Body of pancreas (tissue), 4 donors: ENCODE measurements around the gene MEIS3. TPM values are rescaled to one million over a fixed set of nuclear protein-coding genes. Genes with fewer than 3 reads are reported as not detected.
"Not testable (repeated sequence)": the region's sequence is repeated elsewhere in the genome, so short reads cannot be mapped to it uniquely, and the experiment has no call there.

Experiments
- ATAC-seq: fragments of 150-250 bp; one replicate; pipeline ENCODE4 v1.9.1; 2016
- DNase-seq, 4 donors: peaks; one replicate each; pipeline ENCODE4 v3.0.0-alpha.2; 2019
- H3K27ac ChIP-seq, 4 donors: fragments of 200-600 bp; sonication (generic); 1 replicate in 3 of 4; 2 replicates in 1 of 4; pipeline versions ENCODE4 v1.5.1 to v1.6.1; 2016 to 2019; ENCODE audit warnings: mild to moderate bottlenecking in 1 of 4, mixed read lengths in 1 of 4, moderate library complexity in 1 of 4
- H3K27me3 ChIP-seq, 2 donors: fragments of 200-600 bp; sonication (generic); one replicate each; pipeline ENCODE4 v1.6.0; 2016; ENCODE audit warnings: mild to moderate bottlenecking in 1 of 2
- H3K36me3 ChIP-seq, 2 donors: fragments of 200-600 bp; sonication (generic); replicated peaks in 1 of 2; 2 replicates each; pipeline ENCODE4 v1.5.1; 2016; ENCODE audit warnings: low read depth in 2 of 2; ENCODE audit not compliant: insufficient read depth in 1 of 2
- H3K4me1 ChIP-seq: fragments of 200-600 bp; sonication (generic); one replicate; pipeline ENCODE4 v1.6.0; 2016
- H3K4me3 ChIP-seq, 2 donors: fragments of 200-600 bp; sonication (generic); 1 replicate in 1 of 2; 2 replicates in 1 of 2; pipeline ENCODE4 v1.5.1; 2016 to 2019
- H3K9me3 ChIP-seq, 3 donors: fragments of 200-600 bp; sonication (generic); 1 replicate in 2 of 3; 2 replicates in 1 of 3; pipeline ENCODE4 v1.5.1; 2016
- POLR2A ChIP-seq, 3 donors: fragments of 450-650 bp; IDR thresholded peaks; one replicate each; pipeline ENCODE4 v1.6.1; 2016; ENCODE audit warnings: antibody characterized with exemption in 3 of 3, mild to moderate bottlenecking in 2 of 3
- WGBS, 2 donors: methylation state at CpG; one replicate each; pipeline ENCODE4 v1.1.5; 2017; 5-methylcytosine and 5-hydroxymethylcytosine counted together
- intact Hi-C: fragments of 100-400 bp; cut with DNase I; formaldehyde crosslinking; loops from one replicate; pipeline ENCODE4 v1.15.1; 2023
- total RNA-seq, 2 donors: library from RNA; depleted of rRNA; stranded (reverse); fragments of >200 nt; gene quantifications; one replicate each; pipeline ENCODE4 v1.1.0, GENCODE V29; 2016
- TF ChIP-seq, protein P1 (sequence below), 7 experiments: fragments of 450-650 bp in 4 of 7; fragments of 200-600 bp in 3 of 7; sonication (generic) in 3 of 7; IDR thresholded peaks; one replicate each; pipeline ENCODE4 v1.5.1; 2016 to 2019; ENCODE audit warnings: antibody characterized with exemption in 7 of 7

Gene MEIS3
- total RNA-seq, 2 donors from 2014 or later, result 1.3 to 2.3 TPM

DNA sequence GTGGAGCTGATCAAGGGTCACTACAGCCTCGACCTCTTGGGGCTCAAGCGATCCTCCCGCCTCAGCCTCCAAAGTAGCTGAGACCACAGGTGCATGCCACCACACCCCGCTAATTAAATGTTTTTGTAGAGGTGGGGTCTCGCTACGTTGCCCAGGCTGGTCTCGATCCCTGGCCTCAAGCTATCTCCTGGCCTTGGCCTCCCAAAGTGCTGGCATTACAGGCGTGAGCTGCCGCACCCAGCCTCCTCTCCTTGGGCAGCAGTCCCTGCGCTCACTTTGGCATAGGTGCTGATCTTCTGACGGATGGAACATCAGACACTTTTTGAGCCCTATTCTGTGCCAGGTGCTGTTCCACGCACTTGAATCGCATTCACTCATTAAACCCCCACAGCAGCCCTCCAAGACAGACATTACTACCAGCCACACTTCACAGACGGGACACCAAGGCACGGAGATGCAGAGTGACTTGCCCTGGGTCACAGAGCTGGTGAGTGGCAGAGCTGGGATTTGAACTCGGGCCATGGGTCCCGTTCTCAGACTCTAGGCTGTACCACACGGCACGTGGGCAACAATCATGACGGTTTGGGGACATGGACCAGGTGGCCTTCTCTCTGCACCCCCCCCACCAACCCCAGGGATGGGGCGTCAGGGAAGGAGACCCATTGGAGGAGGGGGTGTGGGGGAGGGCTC lies 3.2 kb downstream of the MEIS3 start:
- DNase-seq (no peak), ATAC-seq (no peak)
- intact Hi-C loops, result no loop called here
- WGBS, 2 donors, result 73 to 77% methylated on average over 21 of the region's 21 CpGs
- TF ChIP-seq POLR2A (IDR thresholded peaks at IDR 0.05), result no peak
- TF ChIP-seq, protein P1, sequence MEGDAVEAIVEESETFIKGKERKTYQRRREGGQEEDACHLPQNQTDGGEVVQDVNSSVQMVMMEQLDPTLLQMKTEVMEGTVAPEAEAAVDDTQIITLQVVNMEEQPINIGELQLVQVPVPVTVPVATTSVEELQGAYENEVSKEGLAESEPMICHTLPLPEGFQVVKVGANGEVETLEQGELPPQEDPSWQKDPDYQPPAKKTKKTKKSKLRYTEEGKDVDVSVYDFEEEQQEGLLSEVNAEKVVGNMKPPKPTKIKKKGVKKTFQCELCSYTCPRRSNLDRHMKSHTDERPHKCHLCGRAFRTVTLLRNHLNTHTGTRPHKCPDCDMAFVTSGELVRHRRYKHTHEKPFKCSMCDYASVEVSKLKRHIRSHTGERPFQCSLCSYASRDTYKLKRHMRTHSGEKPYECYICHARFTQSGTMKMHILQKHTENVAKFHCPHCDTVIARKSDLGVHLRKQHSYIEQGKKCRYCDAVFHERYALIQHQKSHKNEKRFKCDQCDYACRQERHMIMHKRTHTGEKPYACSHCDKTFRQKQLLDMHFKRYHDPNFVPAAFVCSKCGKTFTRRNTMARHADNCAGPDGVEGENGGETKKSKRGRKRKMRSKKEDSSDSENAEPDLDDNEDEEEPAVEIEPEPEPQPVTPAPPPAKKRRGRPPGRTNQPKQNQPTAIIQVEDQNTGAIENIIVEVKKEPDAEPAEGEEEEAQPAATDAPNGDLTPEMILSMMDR (IDR thresholded peaks at IDR 0.05), result no peak
- H3K27ac ChIP-seq, result no peak overlapping the region
- no peaks in the 10 kb centered on the region for H3K4me1 ChIP-seq
- H3K9me3 ChIP-seq, result no peaks in the 10 kb centered on the region
- H3K27me3 ChIP-seq, result peaks cover 0 to 28% of the 10 kb centered on the region in 2 donors
- no peaks in the 10 kb centered on the region for H3K36me3 ChIP-seq
- no peak overlapping the region for H3K4me3 ChIP-seq

GRCh38 chr19:47414469-47414868 lies 4.9 kb downstream of the MEIS3 start:
- ATAC-seq, result no peak
- Histone ChIP-seq H3K27me3 (peaks cover 0 to 14% of the 10 kb centered on the region in 2 donors), H3K4me3 (no peak overlapping the region), H3K4me1 (no peaks in the 10 kb centered on the region), H3K9me3 (no peaks in the 10 kb centered on the region), H3K27ac (no peak overlapping the region), H3K36me3 (no peaks in the 10 kb centered on the region)
- 45 to 70% methylated on average over 2 to 13 of the region's 21 CpGs for WGBS, 2 donors
- intact Hi-C loops, result no loop called here
- DNase-seq, result peak in 2 of 4 donors; percentile 25 to 28
- no peak for TF ChIP-seq POLR2A (IDR thresholded peaks at IDR 0.05)
- TF ChIP-seq, protein P1 (IDR thresholded peaks at IDR 0.05), result peak in 2 of 7 experiments; percentile 4 to 13

- H3K9me3 ChIP-seq, result no peaks in the 10 kb centered on the region
- H3K27me3 ChIP-seq, result peaks cover 0 to 12% of the 10 kb centered on the region in 2 donors
- H3K4me1 ChIP-seq, result no peaks in the 10 kb centered on the region
- H3K4me3 ChIP-seq, result no peak overlapping the region
- intact Hi-C loops, result no loop called here
- DNase-seq (no peak), ATAC-seq (no peak)
- H3K27ac ChIP-seq, result no peak overlapping the region
- H3K36me3 ChIP-seq, result no peaks in the 10 kb centered on the region
- WGBS, 2 donors, result 79 to 88% methylated on average over 13 to 14 of the region's 16 CpGs
- TF ChIP-seq, protein P1 (IDR thresholded peaks at IDR 0.05), result no peak
- no peak for TF ChIP-seq POLR2A (IDR thresholded peaks at IDR 0.05)
Measured at GRCh38 chr19:47413941-47414340, 5.4 kb downstream of the MEIS3 start.

DNA sequence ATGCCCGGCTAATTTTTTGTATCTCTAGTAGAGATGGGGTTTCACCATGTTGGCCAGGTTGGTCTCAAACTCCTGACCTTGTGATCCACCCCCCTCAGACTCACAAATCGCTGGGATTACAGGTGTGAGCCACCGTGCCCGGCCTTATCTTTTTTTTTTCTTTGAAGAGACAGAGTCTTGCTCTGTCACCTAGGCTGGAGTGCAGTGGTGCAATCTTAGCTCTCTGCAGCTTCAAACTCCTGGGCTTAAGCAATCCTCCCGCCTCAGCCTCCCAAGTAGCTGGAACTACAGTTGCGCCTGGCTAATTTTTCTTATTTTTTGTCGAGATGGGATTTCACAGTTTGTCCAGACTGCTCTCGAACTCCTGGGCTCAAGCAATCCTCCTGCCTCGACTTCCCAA lies 7.6 kb downstream of the MEIS3 start:
- H3K36me3 ChIP-seq, DNase-seq, H3K4me1 ChIP-seq, intact Hi-C loops, ATAC-seq, H3K27ac ChIP-seq, H3K9me3 ChIP-seq, H3K27me3 ChIP-seq, H3K4me3 ChIP-seq: not testable (repeated sequence)
- 52 to 60% methylated on average over 9 of the region's 9 CpGs for WGBS, 2 donors

GRCh38 chr19:47411101-47411500 lies 8.2 kb downstream of the MEIS3 start:
- DNase-seq (no peak), ATAC-seq (no peak)
- Histone ChIP-seq H3K27ac (no peak overlapping the region), H3K27me3 (no peaks in the 10 kb centered on the region), H3K4me1 (no peaks in the 10 kb centered on the region), H3K9me3 (no peaks in the 10 kb centered on the region), H3K36me3 (no peaks in the 10 kb centered on the region), H3K4me3 (no peak overlapping the region)
- 81% methylated on average over 8 of the region's 8 CpGs for WGBS, 2 donors
- intact Hi-C loops, result no loop called here
- TF ChIP-seq, protein P1 (IDR thresholded peaks at IDR 0.05), result no peak
- no peak for TF ChIP-seq POLR2A (IDR thresholded peaks at IDR 0.05)
